K562 (cell line): ENCODE results near the gene FOXM1. TPM values are rescaled to one million over a fixed set of nuclear protein-coding genes. Genes with fewer than 3 reads are reported as not detected.

ENCODE experiments used
- BCOR ChIP-seq: fragments of 450-650 bp; IDR thresholded peaks from 2 replicates; pipeline ENCODE4 v1.6.1; 2016
- CREB1 ChIP-seq, 2 experiments: sonication (generic) in 1 of 2; formaldehyde crosslinking in 1 of 2; IDR thresholded peaks; 2 replicates each; pipeline versions ENCODE4 v1.6.1 to v1.8.0; 2012 to 2022; ENCODE audit warnings: inconsistent platforms in 1 of 2, mild to moderate bottlenecking in 1 of 2, missing genetic modification reagents in 1 of 2, moderate library complexity in 1 of 2
- EGR1 ChIP-seq: fragments of 450-650 bp; conservative IDR thresholded peaks from 2 replicates; pipeline ENCODE4 v1.6.1; 2017; ENCODE audit warnings: mild to moderate bottlenecking
- ELF4 ChIP-seq: fragments of 450-650 bp; formaldehyde crosslinking; IDR thresholded peaks from 2 replicates; pipeline ENCODE4 v1.4.0; 2022; ENCODE audit warnings: missing genetic modification characterization
- EP400 ChIP-seq: fragments of 450-650 bp; IDR thresholded peaks from 2 replicates; pipeline ENCODE4 v1.6.1; 2017; ENCODE audit warnings: antibody characterized with exemption, mild to moderate bottlenecking, moderate library complexity
- ERF ChIP-seq: fragments of 450-650 bp; formaldehyde crosslinking; IDR thresholded peaks from 2 replicates; pipeline ENCODE4 v1.4.0; 2020; ENCODE audit warnings: mild to moderate bottlenecking, mixed read lengths
- FOXK1 ChIP-seq: sonication (generic); formaldehyde crosslinking; IDR thresholded peaks from 2 replicates; pipeline ENCODE4 v1.8.0; 2022; ENCODE audit warnings: missing genetic modification reagents, mild to moderate bottlenecking, borderline replicate concordance
- GABPB1 ChIP-seq: sonication (generic); formaldehyde crosslinking; IDR thresholded peaks from 2 replicates; pipeline ENCODE4 v1.8.0; 2022; ENCODE audit warnings: mild to moderate bottlenecking, missing genetic modification reagents
- HDAC2 ChIP-seq: fragments of 450-650 bp; IDR thresholded peaks from 2 replicates; pipeline ENCODE4 v1.6.1; 2016; ENCODE audit warnings: mild to moderate bottlenecking
- MBD2 ChIP-seq: sonication (generic); IDR thresholded peaks from 2 replicates; pipeline ENCODE4 v1.6.1; 2016; ENCODE audit warnings: low read depth, borderline replicate concordance
- MEF2D ChIP-seq: conservative IDR thresholded peaks from 2 replicates; pipeline ENCODE4 v1.6.1; 2016; ENCODE audit warnings: low read depth, missing genetic modification characterization, missing compliant biosample characterization
- PHB2 ChIP-seq: fragments of 450-650 bp; IDR thresholded peaks from 2 replicates; pipeline ENCODE4 v1.6.1; 2017; ENCODE audit warnings: low read depth
- RAD21 ChIP-seq, 2 experiments: fragments of 250-450 bp in 1 of 2; fragments of 450-650 bp in 1 of 2; sonication (Bioruptor Pico) in 1 of 2; formaldehyde crosslinking in 1 of 2; IDR thresholded peaks in 1 of 2; conservative IDR thresholded peaks in 1 of 2; 2 replicates each; pipeline versions ENCODE4 v1.4.0 to v1.8.0; 2020 to 2022; ENCODE audit warnings: mild to moderate bottlenecking in 2 of 2, moderate library complexity in 1 of 2
- SP2 ChIP-seq: IDR thresholded peaks from 2 replicates; pipeline ENCODE4 v1.6.1; 2011; ENCODE audit warnings: mild to moderate bottlenecking, low read depth, low read length, moderate library complexity; ENCODE audit not compliant: poor library complexity, severe bottlenecking; ENCODE audit errors: extremely low read depth
- ZC3H8 ChIP-seq: fragments of 450-650 bp; IDR thresholded peaks from 2 replicates; pipeline ENCODE4 v1.6.1; 2017
- ZKSCAN3 ChIP-seq: fragments of 250-450 bp; sonication (Bioruptor Pico); IDR thresholded peaks from 2 replicates; pipeline ENCODE4 v1.4.0; 2020
- ZNF311 ChIP-seq: fragments of 250-450 bp; sonication (Bioruptor Pico); IDR thresholded peaks from 2 replicates; pipeline ENCODE4 v1.4.0; 2020; ENCODE audit warnings: mild to moderate bottlenecking, moderate library complexity
- ZNF668 ChIP-seq: fragments of 250-450 bp; sonication (Bioruptor Pico); IDR thresholded peaks from 2 replicates; pipeline ENCODE4 v1.8.0; 2022; ENCODE audit warnings: mild to moderate bottlenecking, inconsistent platforms
- ZNF766 ChIP-seq: fragments of 200-800 bp; sonication (Bioruptor generic); conservative IDR thresholded peaks from 2 replicates; pipeline ENCODE4 v1.6.1; 2016; ENCODE audit warnings: missing genetic modification characterization, missing compliant biosample characterization
- polyA plus RNA-seq, 8 experiments: library from polyadenylated mRNA; depleted of rRNA in 4 of 8; stranded (reverse) in 5 of 8; unstranded in 3 of 8; fragments of >200 nt; fragmentation: Nextera tagmentation in 2 of 8; fragmentation: Illumina TruSeq in 1 of 8; extraction: Ambion mirVana in 2 of 8; extraction: Trizol in 1 of 8; gene quantifications; 2 replicates each; pipeline versions ENCODE4 v1.2.1 to v1.2.3, GENCODE V29; 2011 to 2014; ENCODE audit warnings: inconsistent platforms in 1 of 8, missing spikeins in 1 of 8
- total RNA-seq, 7 experiments: library from RNA; depleted of rRNA in 6 of 7; stranded (reverse); fragments of >200 nt in 6 of 7; fragmentation: Illumina TruSeq in 2 of 7; extraction: Trizol in 2 of 7; gene quantifications; 2 replicates each; pipeline versions ENCODE4 v1.2.1 to v1.2.3, GENCODE V29; 2011 to 2021; ENCODE audit warnings: low replicate concordance in 1 of 7
- TF ChIP-seq, protein P1 (sequence below): fragments of 450-650 bp; IDR thresholded peaks from 2 replicates; pipeline ENCODE4 v1.6.1; 2016; ENCODE audit warnings: borderline replicate concordance
- TF ChIP-seq, protein P2 (sequence below), 2 experiments: fragments of 450-650 bp in 1 of 2; sonication (generic) in 1 of 2; formaldehyde crosslinking in 1 of 2; IDR thresholded peaks in 1 of 2; conservative IDR thresholded peaks in 1 of 2; 2 replicates each; pipeline versions ENCODE4 v1.6.1 to v1.8.1; 2016 to 2023; ENCODE audit warnings: mild to moderate bottlenecking in 2 of 2, moderate library complexity in 2 of 2, inconsistent platforms in 1 of 2, missing genetic modification reagents in 1 of 2
- TF ChIP-seq, protein P3 (sequence below): fragments of 250-450 bp; sonication (Bioruptor Pico); IDR thresholded peaks from 2 replicates; pipeline ENCODE4 v1.4.0; 2020; ENCODE audit warnings: mild to moderate bottlenecking, moderate library complexity, borderline replicate concordance

Gene FOXM1
- total and polyA plus RNA-seq, 9 of the 15 experiments (the other 6 are each of a cell fraction or from before 2014, with no cell fraction given): 8.9 to 46.9 (median 17.2) TPM

DNA sequence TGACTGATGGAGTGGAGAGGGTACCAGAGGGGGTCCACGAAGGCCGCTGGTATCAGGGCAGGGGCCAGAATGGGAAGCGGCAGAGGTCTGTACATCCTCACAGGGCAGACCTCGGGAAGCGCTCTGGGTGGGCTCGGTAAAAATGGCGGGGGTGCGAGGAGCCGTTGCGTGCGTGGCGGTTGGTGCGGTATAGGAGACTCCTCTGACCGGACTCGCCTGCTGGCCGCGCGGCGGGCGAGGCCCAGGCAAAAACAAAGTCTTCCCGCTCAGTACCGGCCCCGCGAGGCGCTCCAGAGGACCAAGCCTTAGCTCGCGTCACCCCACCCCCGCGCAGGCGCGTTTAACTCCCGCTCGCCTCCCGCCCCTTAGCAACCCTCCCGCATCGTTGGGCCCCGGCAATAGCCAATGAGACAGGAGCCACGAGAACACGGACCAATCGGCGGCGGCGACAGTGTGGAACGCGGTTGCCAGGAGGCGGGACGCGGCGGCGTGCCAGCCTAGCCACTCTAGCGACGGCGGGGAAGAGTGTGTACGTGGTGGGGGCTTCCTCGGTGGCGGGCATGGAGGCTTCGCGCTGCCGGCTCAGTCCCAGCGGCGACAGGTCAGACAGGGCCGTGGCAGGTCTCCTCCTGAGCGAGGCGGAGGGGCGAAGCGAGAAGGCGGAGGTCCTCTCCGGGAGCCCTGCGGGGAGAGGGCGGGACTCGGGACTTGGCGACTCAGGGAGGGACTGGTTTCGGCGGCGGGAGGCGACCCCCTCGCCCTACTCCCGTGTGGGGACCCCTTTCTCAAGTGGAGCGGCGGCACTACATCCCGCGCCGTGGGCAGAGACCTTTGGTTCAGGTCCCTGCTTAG is 13.6 kb upstream of the FOXM1 start, which contains the start of gene TULP3 (continued):
- TF ChIP-seq, protein P1, sequence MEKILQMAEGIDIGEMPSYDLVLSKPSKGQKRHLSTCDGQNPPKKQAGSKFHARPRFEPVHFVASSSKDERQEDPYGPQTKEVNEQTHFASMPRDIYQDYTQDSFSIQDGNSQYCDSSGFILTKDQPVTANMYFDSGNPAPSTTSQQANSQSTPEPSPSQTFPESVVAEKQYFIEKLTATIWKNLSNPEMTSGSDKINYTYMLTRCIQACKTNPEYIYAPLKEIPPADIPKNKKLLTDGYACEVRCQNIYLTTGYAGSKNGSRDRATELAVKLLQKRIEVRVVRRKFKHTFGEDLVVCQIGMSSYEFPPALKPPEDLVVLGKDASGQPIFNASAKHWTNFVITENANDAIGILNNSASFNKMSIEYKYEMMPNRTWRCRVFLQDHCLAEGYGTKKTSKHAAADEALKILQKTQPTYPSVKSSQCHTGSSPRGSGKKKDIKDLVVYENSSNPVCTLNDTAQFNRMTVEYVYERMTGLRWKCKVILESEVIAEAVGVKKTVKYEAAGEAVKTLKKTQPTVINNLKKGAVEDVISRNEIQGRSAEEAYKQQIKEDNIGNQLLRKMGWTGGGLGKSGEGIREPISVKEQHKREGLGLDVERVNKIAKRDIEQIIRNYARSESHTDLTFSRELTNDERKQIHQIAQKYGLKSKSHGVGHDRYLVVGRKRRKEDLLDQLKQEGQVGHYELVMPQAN: peak; percentile 81; the same call in 1 of the 2 replicates
- TF ChIP-seq BCOR (no peak), ZNF311 (CRISPR knock-in tag) (no peak), GABPB1 (CRISPR knock-in tag) (peak; percentile 46), MBD2 (peak; percentile 95), RAD21 (CRISPR knock-in tag; conservative IDR thresholded peaks at IDR 0.05 in 1 of 2, IDR thresholded peaks at IDR 0.05 in 1 of 2) (no peak), FOXK1 (CRISPR knock-in tag) (no peak), ZKSCAN3 (no peak), ZC3H8 (no peak), ZNF766 (CRISPR knock-in tag) (no peak), PHB2 (no peak), EP400 (peak; percentile 64; the same call in 1 of the 2 replicates), CREB1 (IDR thresholded peaks at IDR 0.05) (peak; percentile 41; the same call in 1 of the 2 replicates), CREB1 (CRISPR knock-in tag; IDR thresholded peaks at IDR 0.05) (peak; percentile 68), ZNF668 (CRISPR knock-in tag) (no peak), ERF (CRISPR knock-in tag) (0 out of 2 replicates have a peak, but pooled peaks have one; percentile 34), EGR1 (0 out of 2 replicates have a peak, but pooled peaks have one; percentile 19), HDAC2 (no peak), MEF2D (tag) (no peak), SP2 (peak; percentile 59), ELF4 (CRISPR knock-in tag) (no peak)
- TF ChIP-seq, protein P2, sequence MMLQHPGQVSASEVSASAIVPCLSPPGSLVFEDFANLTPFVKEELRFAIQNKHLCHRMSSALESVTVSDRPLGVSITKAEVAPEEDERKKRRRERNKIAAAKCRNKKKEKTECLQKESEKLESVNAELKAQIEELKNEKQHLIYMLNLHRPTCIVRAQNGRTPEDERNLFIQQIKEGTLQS (IDR thresholded peaks at IDR 0.05): no peak
- TF ChIP-seq, protein P2 (CRISPR knock-in tag; conservative IDR thresholded peaks at IDR 0.05): no peak
- TF ChIP-seq, protein P3, sequence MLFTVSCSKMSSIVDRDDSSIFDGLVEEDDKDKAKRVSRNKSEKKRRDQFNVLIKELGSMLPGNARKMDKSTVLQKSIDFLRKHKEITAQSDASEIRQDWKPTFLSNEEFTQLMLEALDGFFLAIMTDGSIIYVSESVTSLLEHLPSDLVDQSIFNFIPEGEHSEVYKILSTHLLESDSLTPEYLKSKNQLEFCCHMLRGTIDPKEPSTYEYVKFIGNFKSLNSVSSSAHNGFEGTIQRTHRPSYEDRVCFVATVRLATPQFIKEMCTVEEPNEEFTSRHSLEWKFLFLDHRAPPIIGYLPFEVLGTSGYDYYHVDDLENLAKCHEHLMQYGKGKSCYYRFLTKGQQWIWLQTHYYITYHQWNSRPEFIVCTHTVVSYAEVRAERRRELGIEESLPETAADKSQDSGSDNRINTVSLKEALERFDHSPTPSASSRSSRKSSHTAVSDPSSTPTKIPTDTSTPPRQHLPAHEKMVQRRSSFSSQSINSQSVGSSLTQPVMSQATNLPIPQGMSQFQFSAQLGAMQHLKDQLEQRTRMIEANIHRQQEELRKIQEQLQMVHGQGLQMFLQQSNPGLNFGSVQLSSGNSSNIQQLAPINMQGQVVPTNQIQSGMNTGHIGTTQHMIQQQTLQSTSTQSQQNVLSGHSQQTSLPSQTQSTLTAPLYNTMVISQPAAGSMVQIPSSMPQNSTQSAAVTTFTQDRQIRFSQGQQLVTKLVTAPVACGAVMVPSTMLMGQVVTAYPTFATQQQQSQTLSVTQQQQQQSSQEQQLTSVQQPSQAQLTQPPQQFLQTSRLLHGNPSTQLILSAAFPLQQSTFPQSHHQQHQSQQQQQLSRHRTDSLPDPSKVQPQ (CRISPR knock-in tag): no peak
